GM19455 (cell line): ENCODE results near the gene CDCA4.

Experiments
- ATAC-seq: cut with Tn5 transposase; IDR thresholded peaks from one replicate; pipeline ENCODE4 v1.9.1; 2021; ENCODE audit not compliant: unreplicated experiment

The CDCA4 gene

DNA sequence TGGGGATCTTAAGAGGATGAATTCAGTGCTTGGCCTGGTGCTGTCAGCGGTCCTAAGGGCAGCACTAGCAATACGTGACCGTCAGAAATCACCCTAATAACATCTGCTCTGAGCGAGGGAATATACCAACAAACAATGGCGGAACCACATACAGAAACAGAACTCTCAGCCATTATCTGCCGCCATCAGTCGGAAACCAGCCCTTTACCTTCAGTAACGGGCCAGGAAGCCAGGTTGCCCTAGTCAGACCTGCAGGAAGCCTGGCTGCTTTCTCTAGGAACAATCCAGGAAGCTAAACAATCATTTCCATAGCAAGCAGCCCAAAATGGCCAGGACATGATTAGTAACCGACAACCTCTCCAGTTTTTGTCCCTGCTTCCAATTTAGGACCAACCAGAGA lies 5.6 kb downstream of the CDCA4 start:
- ATAC-seq: no peak

DNA sequence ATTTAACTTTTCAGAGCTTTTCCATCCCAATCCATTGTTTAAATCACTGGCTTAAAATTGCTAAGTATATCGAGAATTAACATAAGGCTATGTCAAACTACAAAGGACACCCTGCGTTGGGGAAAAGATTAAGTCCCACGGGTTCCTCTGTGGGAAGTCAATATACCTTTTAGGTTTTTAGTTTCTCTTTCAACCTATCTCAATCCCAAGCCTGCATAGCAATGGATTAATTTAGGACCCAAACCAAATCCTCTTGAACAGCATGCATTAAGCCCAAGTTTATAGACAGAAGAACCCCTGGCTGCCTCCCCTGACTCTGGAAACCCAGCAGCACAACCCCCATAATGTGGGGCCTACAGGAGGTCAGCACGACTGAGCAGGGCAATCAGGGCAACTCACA lies 6.3 kb downstream of the CDCA4 start:
- no peak for ATAC-seq

DNA sequence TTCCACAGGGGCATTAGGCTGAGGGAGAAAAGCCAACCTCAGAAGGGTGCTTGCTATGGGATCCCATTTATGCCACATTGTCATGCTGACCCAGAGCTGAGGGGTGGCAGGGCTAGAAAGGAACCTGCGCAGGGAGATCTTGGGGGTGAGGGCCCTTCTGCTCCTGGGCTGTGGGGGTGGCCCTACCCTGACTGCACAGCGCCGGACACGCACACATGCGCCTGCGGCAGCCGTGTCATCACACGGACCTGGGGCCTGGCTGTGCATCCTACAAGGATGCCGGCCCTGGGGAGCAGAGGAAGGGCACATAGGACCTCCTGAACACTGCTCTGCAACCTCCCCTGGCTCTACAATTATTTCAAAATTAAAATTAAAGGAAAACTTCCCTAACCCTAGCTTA lies 6.9 kb downstream of the CDCA4 start:
- ATAC-seq: no peak

DNA sequence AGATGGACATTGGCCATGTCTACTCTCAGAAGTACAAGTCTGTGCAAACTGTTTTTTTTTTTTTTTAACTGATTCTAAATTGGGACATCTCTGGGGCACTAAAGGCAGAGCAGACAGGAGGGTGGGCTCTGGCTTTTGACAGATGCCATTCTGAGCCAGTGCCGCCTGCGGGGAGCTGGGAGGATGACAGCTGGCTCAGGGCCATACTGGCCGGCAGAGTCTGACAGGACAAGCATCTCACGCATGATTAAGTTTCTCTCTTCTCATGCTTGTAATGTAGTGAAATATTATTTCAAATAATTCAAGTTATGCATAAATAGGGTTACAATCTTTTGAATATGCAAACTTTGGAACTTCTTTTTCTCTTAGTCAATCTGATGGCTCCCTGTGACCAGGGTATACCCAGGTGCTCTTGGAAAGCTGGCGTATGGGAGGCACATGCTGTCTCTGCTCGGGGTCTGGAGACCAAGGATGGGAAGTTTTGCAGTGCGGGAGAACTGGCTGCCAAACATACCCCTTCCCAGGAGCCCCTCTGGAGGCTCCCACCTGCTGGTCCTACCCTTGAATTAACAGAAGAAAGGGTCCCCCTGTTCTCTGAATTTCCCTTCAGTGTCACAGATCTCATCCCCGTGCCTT lies 7.6 kb downstream of the CDCA4 start:
- no peak for ATAC-seq

DNA sequence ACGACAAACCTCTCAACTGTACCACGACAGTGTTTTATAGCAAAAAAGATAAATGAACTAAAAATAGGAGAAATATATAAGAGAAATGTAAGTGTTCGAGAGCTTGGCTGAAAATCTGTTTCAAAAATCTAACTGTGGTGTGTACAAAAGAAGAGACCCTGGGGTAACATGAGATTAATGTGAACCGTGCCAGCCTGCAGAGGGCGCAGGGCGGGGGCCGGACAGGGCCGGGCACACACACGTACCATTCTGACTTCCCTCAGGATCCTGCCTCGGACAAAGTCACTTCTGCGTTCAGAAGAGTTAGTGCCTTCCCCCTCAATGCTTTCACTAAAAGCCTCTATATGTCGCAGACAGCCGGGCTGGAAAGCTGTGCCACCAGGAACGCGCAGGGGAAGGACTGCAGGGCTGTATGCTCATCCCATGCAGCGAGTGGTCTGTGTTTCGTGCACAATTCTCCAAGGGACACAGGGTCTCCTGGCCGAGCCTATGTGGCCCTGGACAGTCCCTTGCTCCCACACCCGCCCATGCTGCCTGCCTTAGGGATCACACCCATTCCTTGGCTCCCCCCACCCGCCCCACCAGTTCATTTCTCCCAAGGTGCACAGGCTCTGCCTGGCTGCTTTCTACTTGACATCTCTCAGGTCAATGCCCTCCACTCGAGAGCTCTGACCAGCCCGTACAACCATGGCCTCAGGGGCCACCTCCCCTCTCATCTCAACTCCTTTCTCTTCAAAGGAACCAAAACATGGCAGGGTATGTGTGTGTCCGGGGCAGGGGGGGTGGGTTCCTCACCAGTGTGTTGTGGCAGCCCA lies 8.5 kb downstream of the CDCA4 start:
- no peak for ATAC-seq

DNA sequence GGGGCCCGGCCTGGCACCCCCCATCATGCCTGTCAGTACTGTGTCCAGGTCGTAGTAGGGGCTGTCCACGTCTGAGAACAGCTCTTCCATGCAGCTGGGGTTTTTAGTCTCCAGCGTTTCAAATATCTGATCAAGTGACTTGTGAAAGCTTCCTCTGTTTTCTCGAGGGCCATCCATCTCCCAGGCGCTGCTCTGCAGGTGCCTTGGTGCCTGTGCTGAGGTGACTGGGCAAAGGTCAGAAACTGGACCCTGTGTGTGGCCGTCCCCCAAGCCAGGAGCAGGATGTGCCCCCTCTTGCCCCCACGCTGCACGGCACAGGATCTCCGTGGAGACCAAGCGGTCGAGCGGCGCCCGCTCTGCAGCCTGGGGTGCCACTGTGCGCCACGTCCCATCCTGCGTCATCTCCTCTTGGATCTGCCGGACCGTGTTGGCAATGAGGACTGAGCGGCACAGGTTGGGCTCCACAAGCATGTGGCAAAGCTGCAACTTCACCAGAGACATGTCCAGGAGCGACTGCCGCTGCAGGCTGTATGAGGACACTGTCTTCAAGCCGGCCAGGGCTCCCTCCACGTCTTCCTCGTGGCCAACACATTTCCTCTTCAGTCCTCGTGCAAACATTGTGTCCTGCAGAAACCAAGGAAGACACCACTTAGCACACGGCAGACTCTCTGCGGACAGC lies 9.4 kb downstream of the CDCA4 start:
- no peak for ATAC-seq

DNA sequence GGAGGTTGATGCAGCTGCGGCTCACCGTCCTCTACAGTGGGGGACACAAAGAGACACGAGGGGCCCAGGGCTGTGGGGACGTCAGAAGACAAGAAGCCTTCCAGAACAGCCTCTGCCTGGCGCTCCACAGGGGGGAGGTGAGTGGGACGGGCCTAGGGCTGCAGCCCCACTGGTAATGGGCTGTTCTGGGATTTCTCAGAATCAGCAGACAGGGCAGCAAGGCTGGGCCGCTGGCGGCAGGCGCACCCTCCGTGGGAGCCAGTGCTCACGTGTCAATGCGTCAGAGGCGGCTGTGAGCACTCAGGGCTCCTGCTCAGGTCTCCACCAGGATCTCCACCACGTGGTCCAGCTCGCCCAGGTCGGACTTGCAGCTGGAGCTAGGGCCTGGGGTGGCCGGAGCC lies 10.0 kb downstream of the CDCA4 start:
- ATAC-seq: no peak

DNA sequence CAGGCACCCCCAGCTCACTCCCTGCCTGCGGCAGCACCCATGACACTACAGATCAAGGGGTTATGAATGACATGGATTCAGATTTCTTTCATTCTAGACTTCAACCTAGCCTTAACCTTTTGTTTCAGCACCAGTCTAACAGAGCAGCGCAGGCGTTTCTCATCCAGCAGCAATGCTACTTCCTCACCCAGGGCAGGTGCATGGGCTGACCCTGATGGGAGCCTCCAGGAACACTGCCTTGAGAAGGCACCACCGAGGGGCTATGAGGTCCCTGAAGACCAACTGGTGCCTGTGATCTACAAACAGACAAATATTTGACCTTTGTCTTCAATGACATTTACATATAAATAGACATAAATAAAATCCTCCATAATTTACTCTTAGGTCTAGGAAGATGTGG lies 10.8 kb downstream of the CDCA4 start:
- no peak for ATAC-seq

DNA sequence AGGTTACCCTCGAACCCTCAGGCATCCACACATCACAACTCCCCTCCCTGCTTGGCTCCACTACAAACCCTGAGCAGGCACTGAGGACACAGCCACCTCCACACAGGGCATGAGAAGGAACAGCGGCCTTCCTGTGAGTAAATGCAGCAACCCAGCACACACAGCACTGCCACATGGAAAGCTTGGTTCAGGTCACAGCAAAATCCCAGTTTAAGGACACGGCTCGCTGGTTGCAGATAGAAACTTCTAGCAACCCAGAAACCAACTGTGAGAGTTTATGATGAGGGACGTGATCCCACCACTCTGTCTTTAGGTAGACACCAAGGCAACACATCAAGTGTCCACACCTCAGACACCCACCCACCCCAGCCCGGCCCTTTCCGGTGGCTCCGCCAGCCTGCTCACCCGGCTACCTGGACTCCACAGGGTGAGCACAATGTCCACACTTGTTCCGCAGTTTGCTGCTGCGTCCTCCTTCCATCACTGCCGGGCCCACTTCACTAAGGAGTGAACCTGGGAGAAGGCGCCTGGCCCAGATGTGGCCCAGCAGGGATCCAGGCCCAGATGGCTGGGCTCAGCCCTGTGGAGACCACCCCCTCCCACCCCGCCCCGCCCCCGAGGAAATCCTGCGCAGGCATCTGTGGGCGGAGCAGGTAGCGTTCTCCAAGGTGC lies 13.2 kb downstream of the CDCA4 start:
- no peak for ATAC-seq

DNA sequence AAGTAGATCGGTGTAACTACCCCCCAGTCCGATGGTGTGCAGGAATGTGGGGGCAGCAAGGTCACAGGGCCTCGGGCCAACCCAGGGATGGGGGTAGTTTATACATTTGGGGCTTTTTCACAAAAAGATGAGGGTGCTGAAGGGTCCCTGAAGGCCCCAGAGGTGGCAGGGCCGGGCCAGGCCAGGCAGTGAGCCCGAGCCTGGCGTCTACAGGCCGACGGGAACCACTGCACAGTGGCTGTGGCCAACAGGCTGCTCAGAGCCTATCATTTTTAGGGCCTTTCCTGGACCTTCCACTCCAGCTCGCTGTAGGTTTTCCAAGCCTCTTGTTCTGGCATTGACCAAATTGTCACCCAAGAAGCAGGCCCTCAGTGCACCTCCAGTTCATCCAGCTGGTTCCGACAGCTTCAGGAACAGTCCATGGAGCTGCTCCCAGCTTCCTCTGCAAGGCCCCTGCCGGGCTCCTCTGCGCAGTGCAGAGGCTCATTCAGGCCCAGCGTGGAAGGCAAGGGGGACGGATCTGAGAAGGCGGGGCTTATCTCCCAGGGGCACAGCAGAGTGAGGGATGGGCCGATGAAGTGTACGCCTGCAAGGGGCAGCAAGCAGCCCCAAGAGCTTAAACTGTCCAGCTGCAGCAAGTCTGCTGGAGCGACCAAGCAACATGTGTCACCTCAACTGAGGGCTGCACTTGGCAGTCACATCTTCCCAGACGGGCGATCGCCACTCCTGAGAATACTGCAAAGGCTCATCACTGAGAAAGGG lies 13.9 kb downstream of the CDCA4 start:
- ATAC-seq: no peak

DNA sequence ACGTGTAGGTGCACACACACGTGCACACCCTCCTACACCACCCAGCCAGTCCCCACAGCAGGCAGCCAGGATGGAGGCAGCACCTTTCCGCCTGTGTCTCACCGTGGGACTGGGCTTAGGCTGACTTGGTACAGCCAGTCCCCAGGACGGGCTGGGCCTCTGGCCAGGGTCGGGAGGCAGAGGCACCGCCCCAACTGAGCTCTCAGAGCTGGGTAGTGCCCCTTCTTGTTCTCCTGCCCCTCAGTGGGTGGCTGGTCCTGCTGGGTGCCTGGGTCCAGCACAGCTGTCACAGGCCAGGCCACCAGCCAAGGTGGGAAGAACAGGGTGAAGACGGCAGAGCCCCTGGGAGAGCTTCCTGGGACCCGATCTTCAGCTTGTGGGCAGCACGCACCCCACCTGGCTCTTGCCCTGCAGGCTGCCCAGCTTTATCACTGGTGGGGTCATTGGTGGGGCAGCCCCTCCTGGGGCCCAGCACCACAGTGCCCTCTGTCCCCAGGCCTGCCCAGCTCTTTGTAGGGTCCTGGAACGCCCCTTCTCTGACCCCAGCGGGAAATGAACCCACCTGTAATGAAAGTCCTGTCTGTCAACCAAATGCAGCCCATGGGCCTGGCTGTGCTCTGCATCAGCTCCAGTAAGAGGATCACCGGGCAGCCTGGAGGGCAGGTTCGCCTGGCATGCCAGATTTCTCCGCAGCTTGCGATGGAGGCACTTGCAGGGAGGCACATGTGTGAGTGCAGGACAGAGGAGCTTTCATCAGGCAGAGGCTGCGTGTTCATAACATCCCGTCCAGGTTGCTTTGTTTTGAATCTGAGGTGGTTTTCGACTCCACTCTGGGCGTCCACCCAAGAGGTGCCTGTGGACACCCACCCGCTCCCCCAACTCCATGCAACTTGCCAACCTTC lies 14.7 kb downstream of the CDCA4 start:
- ATAC-seq: no peak

DNA sequence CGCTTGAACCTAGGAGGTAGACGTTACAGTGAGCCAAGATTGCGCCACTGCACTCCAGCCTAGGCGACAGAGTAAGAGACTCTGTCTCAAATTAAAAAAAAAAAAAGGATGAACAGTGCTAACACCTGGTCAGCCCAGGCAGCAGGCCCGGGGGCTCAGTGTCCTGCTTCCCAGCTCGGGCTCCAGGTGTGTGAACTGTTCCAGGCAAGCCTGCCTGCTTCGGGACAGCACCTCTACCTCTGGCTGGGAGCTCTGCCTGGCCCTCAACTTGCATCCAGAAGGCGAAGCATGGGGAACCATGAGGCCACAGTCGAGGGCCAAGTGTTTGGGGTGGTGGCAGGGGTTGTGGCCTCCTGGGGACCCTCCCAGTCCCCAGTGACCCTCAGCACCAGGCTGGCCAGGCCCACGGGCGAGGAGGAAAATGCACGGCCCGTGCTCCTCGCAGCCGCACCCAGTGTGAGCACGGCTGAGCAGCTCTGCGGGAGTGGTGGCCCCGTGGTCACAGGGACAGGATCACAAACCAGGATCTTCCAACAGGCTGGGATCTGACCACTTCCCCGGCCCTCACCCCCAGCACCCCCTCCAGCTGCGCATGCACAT lies 15.5 kb downstream of the CDCA4 start:
- ATAC-seq: no peak

DNA sequence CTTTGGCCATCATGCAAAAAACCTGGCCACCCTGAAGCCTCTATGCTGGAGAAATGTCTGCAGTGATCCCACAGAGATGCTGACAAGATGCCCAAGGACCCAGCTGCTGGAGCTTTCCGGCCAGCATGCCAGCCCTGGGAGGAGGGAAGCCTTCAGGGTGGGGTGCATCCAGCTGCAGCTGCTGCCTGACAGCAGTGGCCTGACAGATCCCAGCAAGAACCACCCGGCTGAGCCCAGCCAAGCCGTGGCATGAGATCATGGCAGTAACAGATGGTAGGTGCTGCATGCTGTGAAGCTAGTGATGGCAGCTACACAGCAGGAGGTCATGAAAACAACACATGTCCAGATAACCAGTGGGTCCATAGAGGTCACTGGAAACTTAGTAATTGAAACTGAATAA lies 21.5 kb downstream of the CDCA4 start:
- no peak for ATAC-seq

DNA sequence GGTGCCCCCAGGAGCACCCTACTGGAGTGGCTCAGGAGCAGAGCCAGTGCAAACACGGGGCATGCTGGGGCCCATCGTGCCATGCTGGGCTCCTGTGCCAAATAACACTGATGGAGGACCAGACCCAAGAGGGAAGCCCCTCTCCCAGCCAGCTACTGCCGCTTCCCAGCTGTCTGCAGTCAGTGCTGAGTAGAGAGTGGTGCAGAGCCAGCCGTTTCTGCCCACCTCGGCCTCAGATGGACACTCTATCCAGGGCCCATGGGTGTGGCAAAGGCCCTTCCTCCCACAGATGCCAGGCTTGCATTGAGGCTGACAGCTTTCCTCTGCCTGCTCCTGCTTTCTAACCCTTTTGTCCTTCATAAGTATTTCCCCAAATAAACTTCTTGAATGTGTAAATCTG lies 22.1 kb downstream of the CDCA4 start:
- no peak for ATAC-seq

DNA sequence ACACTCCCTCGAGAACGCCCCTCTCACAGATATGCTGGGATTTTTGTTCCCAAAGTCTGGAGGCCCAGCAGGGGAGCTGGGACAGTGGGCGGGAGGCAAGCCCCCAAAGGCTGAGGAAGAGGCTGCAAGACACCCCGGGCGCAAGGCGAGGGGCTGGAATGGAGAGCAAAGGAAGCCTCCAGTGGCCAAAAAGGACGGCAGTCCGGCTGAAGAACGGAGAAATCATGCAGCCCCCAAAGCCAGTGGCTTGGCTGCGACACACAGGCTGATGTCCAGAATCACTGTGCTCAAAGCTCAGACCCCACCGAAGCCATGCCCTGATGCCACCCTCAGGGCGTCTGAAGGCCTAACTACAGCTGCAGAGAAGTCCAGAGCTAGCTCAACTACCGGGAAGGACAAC lies 24.4 kb downstream of the CDCA4 start:
- no peak for ATAC-seq

DNA sequence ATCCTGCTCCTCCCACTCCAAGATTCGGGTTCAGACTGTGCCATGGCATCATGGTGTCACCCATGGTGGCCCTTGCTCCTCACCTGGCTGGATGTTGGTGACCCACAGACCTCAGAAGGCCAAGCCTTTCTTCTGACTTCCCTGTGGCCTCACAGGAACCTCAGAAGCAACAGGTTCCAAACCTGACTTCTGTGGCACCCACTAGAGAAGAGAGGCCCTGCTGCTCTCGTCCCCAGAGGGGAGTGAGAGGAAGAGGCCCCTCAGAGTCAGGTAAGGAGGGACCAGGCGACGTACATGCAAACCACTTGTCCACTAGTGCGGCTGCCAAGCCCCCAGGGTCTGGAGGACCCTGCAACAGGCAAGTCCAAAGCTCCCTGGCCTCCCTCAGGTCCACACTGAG lies 24.9 kb downstream of the CDCA4 start:
- ATAC-seq: no peak

DNA sequence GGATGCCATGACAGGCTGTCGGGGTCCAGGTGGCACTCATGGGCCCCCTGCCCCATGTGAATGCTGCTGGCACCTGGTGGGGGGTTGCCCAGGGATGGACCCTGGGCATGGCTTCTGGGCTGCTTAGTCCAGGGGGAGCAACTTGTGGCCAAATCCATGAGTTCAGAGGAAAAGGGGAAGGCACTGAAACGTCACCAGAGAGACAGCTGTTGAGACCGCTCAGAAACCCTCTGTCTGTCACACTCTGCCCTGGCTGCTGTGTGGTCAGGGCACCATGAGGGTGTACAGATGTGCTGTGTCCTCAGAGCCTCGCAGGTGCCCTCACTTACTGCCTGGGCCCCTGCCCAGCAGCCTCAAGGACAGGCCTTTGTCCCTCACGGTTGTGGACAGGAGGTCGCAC lies 25.9 kb downstream of the CDCA4 start:
- no peak for ATAC-seq

DNA sequence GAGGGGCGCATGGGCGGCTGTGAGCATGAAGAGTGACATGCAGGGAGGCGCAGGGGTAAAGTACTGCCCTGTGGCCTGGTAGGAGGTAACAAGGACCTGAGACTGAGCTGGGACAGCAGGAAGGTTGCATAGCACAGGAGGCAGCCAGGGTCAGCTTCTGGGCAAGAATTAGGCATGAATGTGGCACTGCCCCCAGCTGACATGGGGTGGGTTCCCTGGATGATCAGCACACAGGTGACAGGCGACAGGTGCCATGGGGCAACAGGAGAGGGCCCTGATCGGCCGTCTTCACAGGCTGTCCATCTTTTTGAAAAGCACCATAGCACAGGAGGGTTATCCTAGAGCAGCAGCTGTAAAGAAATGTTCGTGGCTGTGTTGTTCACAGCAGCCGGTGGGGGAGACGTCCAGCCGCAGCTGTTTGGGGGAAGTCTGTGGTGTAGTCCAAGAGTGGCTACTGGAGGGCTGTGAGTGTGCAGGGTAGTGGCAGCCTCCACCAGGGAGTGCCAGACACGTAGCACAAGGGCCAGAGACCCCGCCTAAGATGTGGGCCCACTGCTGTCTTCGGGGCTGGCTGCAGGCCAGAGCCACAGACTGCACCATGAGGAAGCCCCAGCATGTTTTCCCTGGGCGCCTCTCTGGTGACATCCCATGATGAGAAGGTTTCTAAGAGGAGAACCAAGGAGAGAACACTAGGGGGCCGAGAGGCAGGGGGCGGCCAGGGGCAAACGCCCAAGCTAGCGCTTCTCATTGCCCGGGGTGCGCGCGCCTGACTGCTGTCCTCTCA lies 26.9 kb downstream of the CDCA4 start:
- ATAC-seq: no peak

DNA sequence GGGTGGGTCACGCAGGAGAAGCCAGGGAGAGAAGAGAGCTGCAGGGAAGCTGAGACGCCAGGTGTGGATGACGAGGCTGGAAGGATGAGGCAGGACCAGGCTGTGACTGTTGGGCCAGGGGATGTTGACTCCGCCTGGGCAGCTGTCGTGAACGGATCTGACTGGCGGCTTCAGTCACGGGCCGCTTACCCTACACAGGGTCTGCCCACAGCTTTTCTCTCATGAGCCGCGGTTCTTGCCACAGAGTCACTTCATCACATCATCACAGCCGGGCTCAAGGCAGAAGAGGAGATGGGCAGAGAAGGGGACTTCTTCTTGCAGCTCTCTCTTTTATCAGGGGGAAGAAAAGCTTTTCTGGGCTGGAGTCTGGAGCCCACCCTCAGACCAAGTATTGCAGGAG lies 27.6 kb downstream of the CDCA4 start:
- no peak for ATAC-seq
